ENCODE data around the gene PPP1R1A. TPM values are rescaled to one million over a fixed set of nuclear protein-coding genes. Genes with fewer than 3 reads are reported as not detected.

The PPP1R1A gene
- total RNA-seq, 1 donor from 2014 or later = not detected

GRCh38 chr12:54593135-54593534 is 4.7 kb upstream of the PPP1R1A start:
- DNase-seq (ENCODE audit: low read depth) (peak; percentile 7), FAIRE-seq (no peak)
- TF ChIP-seq CTCF (IDR thresholded peaks at IDR 0.05; ENCODE audit: insufficient read depth, low read length, severe bottlenecking) = no peak
- Histone ChIP-seq H3K27me3 (ENCODE audit: control insufficient read depth, insufficient read depth, low read length) (peaks cover 24% of the 10 kb centered on the region), H3K36me3 (ENCODE audit: control insufficient read depth, insufficient read depth, low read length) (no peaks in the 10 kb centered on the region), H3K4me3 (ENCODE audit: low read depth, low read length) (no peak overlapping the region)

GRCh38 chr12:54592316-54592715 is 3.9 kb upstream of the PPP1R1A start:
- no peak for TF ChIP-seq CTCF (IDR thresholded peaks at IDR 0.05; ENCODE audit: insufficient read depth, low read length, severe bottlenecking)
- Histone ChIP-seq H3K27me3 (ENCODE audit: control insufficient read depth, insufficient read depth, low read length) (peaks cover 33% of the 10 kb centered on the region), H3K4me3 (ENCODE audit: low read depth, low read length) (no peak overlapping the region), H3K36me3 (ENCODE audit: control insufficient read depth, insufficient read depth, low read length) (no peaks in the 10 kb centered on the region)
- DNase-seq (ENCODE audit: low read depth) (peak; percentile 48), FAIRE-seq (no peak)

GRCh38 chr12:54590978-54591591 is 2.6 kb upstream of the PPP1R1A start:
- Histone ChIP-seq H3K27me3 (ENCODE audit: control insufficient read depth, insufficient read depth, low read length) (peaks cover 37% of the 10 kb centered on the region), H3K36me3 (ENCODE audit: control insufficient read depth, insufficient read depth, low read length) (no peaks in the 10 kb centered on the region), H3K4me3 (ENCODE audit: low read depth, low read length) (no peak overlapping the region)
- TF ChIP-seq CTCF (IDR thresholded peaks at IDR 0.05; ENCODE audit: insufficient read depth, low read length, severe bottlenecking) = no peak
- DNase-seq (ENCODE audit: low read depth) (peak; percentile 2), FAIRE-seq (no peak)

- Histone ChIP-seq H3K4me3 (ENCODE audit: low read depth, low read length) (no peak overlapping the region), H3K36me3 (ENCODE audit: control insufficient read depth, insufficient read depth, low read length) (no peaks in the 10 kb centered on the region), H3K27me3 (ENCODE audit: control insufficient read depth, insufficient read depth, low read length) (peaks cover 39% of the 10 kb centered on the region)
- no peak for TF ChIP-seq CTCF (IDR thresholded peaks at IDR 0.05; ENCODE audit: insufficient read depth, low read length, severe bottlenecking)
- DNase-seq (ENCODE audit: low read depth) (no peak), FAIRE-seq (no peak)
Observed at GRCh38 chr12:54589964-54590363, 1.5 kb upstream of the PPP1R1A start.

- Histone ChIP-seq H3K4me3 (ENCODE audit: low read depth, low read length) (no peak overlapping the region), H3K27me3 (ENCODE audit: control insufficient read depth, insufficient read depth, low read length) (peaks cover 39% of the 10 kb centered on the region), H3K36me3 (ENCODE audit: control insufficient read depth, insufficient read depth, low read length) (no peaks in the 10 kb centered on the region)
- DNase-seq (ENCODE audit: low read depth) (no peak), FAIRE-seq (no peak)
- TF ChIP-seq CTCF (IDR thresholded peaks at IDR 0.05; ENCODE audit: insufficient read depth, low read length, severe bottlenecking) = no peak
Observed at GRCh38 chr12:54588890-54589267, 420 bp upstream of the PPP1R1A start.

GRCh38 chr12:54587315-54587873 is 1.1 kb downstream of the PPP1R1A start:
- Histone ChIP-seq H3K4me3 (ENCODE audit: low read depth, low read length) (no peak overlapping the region), H3K36me3 (ENCODE audit: control insufficient read depth, insufficient read depth, low read length) (no peaks in the 10 kb centered on the region), H3K27me3 (ENCODE audit: control insufficient read depth, insufficient read depth, low read length) (peaks cover 39% of the 10 kb centered on the region)
- DNase-seq (ENCODE audit: low read depth) (no peak), FAIRE-seq (no peak)
- no peak for TF ChIP-seq CTCF (IDR thresholded peaks at IDR 0.05; ENCODE audit: insufficient read depth, low read length, severe bottlenecking)

All from bronchial epithelial cell (primary cell).